HEK293 (cell line): ENCODE data around the gene SLC29A1.
A peak's percentile ranks its signal among the peaks of the same experiment; 100 is the strongest.

ENCODE experiments used
- CTCF ChIA-PET: fragments of 350-600 bp; formaldehyde crosslinking; extraction: SDS; loops from one replicate; lab custom pipeline; 2021; ENCODE audit warnings: antibody characterized with exemption; lab: Yijun Ruan, JAX
- POLR2A ChIA-PET: fragments of 300-600 bp; formaldehyde crosslinking; extraction: SDS; loops from one replicate; lab custom pipeline; 2020; ENCODE audit warnings: antibody characterized with exemption, inconsistent platforms; lab: Yijun Ruan, JAX
- H3K27ac ChIP-seq: fragments of 200-500 bp; sonication (Bioruptor generic); 2 replicates; pipeline ENCODE4 v1.5.1; 2014; ENCODE audit warnings: low read depth, low read length, control low read depth, inconsistent platforms; ENCODE audit errors: extremely low read depth
- H3K36me3 ChIP-seq, 2 experiments: fragments of 200-500 bp in 1 of 2; sonication (Bioruptor generic) in 1 of 2; 1 replicate in 1 of 2; 2 replicates in 1 of 2; pipeline ENCODE4 v1.5.1; 2014 to 2017; ENCODE audit warnings: inconsistent platforms in 2 of 2, low read length in 2 of 2; ENCODE audit not compliant: control insufficient read depth in 2 of 2, insufficient read depth in 1 of 2
- H3K4me1 ChIP-seq: fragments of 200-500 bp; sonication (Bioruptor generic); 2 replicates; pipeline ENCODE4 v1.5.1; 2014; ENCODE audit warnings: mild to moderate bottlenecking, low read length, inconsistent platforms; ENCODE audit not compliant: control insufficient read depth, insufficient read depth
- H3K4me3 ChIP-seq: 2 replicates; pipeline ENCODE4 v1.5.1; 2011; ENCODE audit warnings: low read depth, mild to moderate bottlenecking, control low read depth, low read length, moderate library complexity
- H3K9me3 ChIP-seq: fragments of 200-500 bp; sonication (Bioruptor generic); 2 replicates; pipeline ENCODE4 v1.5.1; 2014; ENCODE audit warnings: low read depth, low read length, inconsistent platforms; ENCODE audit not compliant: control insufficient read depth, insufficient read depth
- HOXA7 ChIP-seq: sonication (generic); formaldehyde crosslinking; IDR thresholded peaks from 2 replicates; pipeline ENCODE4 v1.8.1; 2022; ENCODE audit warnings: missing genetic modification reagents, borderline replicate concordance
- SCRT2 ChIP-seq: fragments of 450-650 bp; formaldehyde crosslinking; IDR thresholded peaks from 2 replicates; pipeline ENCODE4 v1.5.1; 2016; ENCODE audit warnings: missing biosample characterization, missing genetic modification characterization
- SETDB1 ChIP-seq: IDR thresholded peaks from one replicate; pipeline ENCODE4 v1.6.1; 2017; ENCODE audit warnings: mild to moderate bottlenecking, low read length, moderate library complexity, mixed read lengths; ENCODE audit not compliant: insufficient read length
- SP2 ChIP-seq: fragments of 450-650 bp; formaldehyde crosslinking; IDR thresholded peaks from 2 replicates; pipeline ENCODE4 v1.5.1; 2016; ENCODE audit warnings: missing biosample characterization, missing genetic modification characterization
- WT1 ChIP-seq: fragments of 450-650 bp; formaldehyde crosslinking; IDR thresholded peaks from 2 replicates; pipeline ENCODE4 v1.5.1; 2016; ENCODE audit warnings: missing biosample characterization, missing genetic modification characterization
- YY1 ChIP-seq: fragments of 450-650 bp; formaldehyde crosslinking; IDR thresholded peaks from 2 replicates; pipeline ENCODE4 v1.5.1; 2018; ENCODE audit warnings: missing biosample characterization, missing genetic modification characterization
- ZBTB17 ChIP-seq: fragments of 450-650 bp; formaldehyde crosslinking; IDR thresholded peaks from 2 replicates; pipeline ENCODE4 v1.5.1; 2016; ENCODE audit warnings: missing biosample characterization, missing genetic modification characterization
- ZBTB7A ChIP-seq: fragments of 450-650 bp; formaldehyde crosslinking; IDR thresholded peaks from 2 replicates; pipeline ENCODE4 v1.5.1; 2016; ENCODE audit warnings: low read depth, missing biosample characterization, missing genetic modification characterization
- ZBTB8A ChIP-seq: fragments of 450-650 bp; formaldehyde crosslinking; IDR thresholded peaks from 2 replicates; pipeline ENCODE4 v1.5.1; 2016; ENCODE audit warnings: missing biosample characterization, missing genetic modification characterization
- ZEB2 ChIP-seq: fragments of 450-650 bp; formaldehyde crosslinking; IDR thresholded peaks from 2 replicates; pipeline ENCODE4 v1.5.1; 2016; ENCODE audit warnings: missing biosample characterization, missing genetic modification characterization
- ZFP69B ChIP-seq: fragments of 450-650 bp; formaldehyde crosslinking; IDR thresholded peaks from 2 replicates; pipeline ENCODE4 v1.5.1; 2016; ENCODE audit warnings: missing biosample characterization, missing genetic modification characterization
- ZNF114 ChIP-seq: fragments of 450-650 bp; formaldehyde crosslinking; IDR thresholded peaks from 2 replicates; pipeline ENCODE4 v1.5.0; 2017; ENCODE audit warnings: missing biosample characterization, missing genetic modification characterization
- ZNF138 ChIP-seq: fragments of 450-650 bp; formaldehyde crosslinking; IDR thresholded peaks from 2 replicates; pipeline ENCODE4 v1.5.1; 2016; ENCODE audit warnings: missing biosample characterization, missing genetic modification characterization, borderline replicate concordance
- ZNF157 ChIP-seq: fragments of 450-650 bp; formaldehyde crosslinking; IDR thresholded peaks from 2 replicates; pipeline ENCODE4 v1.5.1; 2016; ENCODE audit warnings: missing biosample characterization, missing genetic modification characterization
- ZNF214 ChIP-seq: fragments of 450-650 bp; formaldehyde crosslinking; IDR thresholded peaks from 2 replicates; pipeline ENCODE4 v1.5.1; 2017; ENCODE audit warnings: missing biosample characterization, mild to moderate bottlenecking, missing genetic modification characterization, borderline replicate concordance
- ZNF223 ChIP-seq: fragments of 450-650 bp; formaldehyde crosslinking; IDR thresholded peaks from 2 replicates; pipeline ENCODE4 v1.5.1; 2016; ENCODE audit warnings: missing biosample characterization, missing genetic modification characterization
- ZNF248 ChIP-seq: fragments of 450-650 bp; formaldehyde crosslinking; IDR thresholded peaks from 2 replicates; pipeline ENCODE4 v1.5.1; 2017; ENCODE audit warnings: missing biosample characterization, missing genetic modification characterization
- ZNF311 ChIP-seq: fragments of 450-650 bp; formaldehyde crosslinking; IDR thresholded peaks from 2 replicates; pipeline ENCODE4 v1.5.1; 2017; ENCODE audit warnings: missing biosample characterization, missing genetic modification characterization, borderline replicate concordance
- ZNF391 ChIP-seq: fragments of 450-650 bp; formaldehyde crosslinking; IDR thresholded peaks from 2 replicates; pipeline ENCODE4 v1.5.1; 2016; ENCODE audit warnings: low read depth, missing biosample characterization, missing genetic modification characterization, borderline replicate concordance
- ZNF398 ChIP-seq: fragments of 450-650 bp; formaldehyde crosslinking; IDR thresholded peaks from 2 replicates; pipeline ENCODE4 v1.5.1; 2017; ENCODE audit warnings: missing biosample characterization, missing genetic modification characterization
- ZNF449 ChIP-seq: fragments of 450-650 bp; formaldehyde crosslinking; IDR thresholded peaks from 2 replicates; pipeline ENCODE4 v1.5.1; 2017; ENCODE audit warnings: missing biosample characterization, mild to moderate bottlenecking, missing genetic modification characterization, moderate library complexity
- ZNF514 ChIP-seq: fragments of 450-650 bp; formaldehyde crosslinking; IDR thresholded peaks from 2 replicates; pipeline ENCODE4 v1.5.1; 2016; ENCODE audit warnings: missing biosample characterization, missing genetic modification characterization
- ZNF529 ChIP-seq: fragments of 450-650 bp; formaldehyde crosslinking; IDR thresholded peaks from 2 replicates; pipeline ENCODE4 v1.5.1; 2017; ENCODE audit warnings: missing genetic modification characterization, missing biosample characterization; ENCODE audit not compliant: insufficient replicate concordance
- ZNF548 ChIP-seq: fragments of 450-650 bp; formaldehyde crosslinking; IDR thresholded peaks from 2 replicates; pipeline ENCODE4 v1.5.1; 2016; ENCODE audit warnings: missing biosample characterization, missing genetic modification characterization
- ZNF596 ChIP-seq: fragments of 450-650 bp; IDR thresholded peaks from 2 replicates; pipeline ENCODE4 v1.5.0; 2018; ENCODE audit warnings: missing biosample characterization, mild to moderate bottlenecking, missing genetic modification characterization, moderate library complexity
- ZNF621 ChIP-seq: fragments of 450-650 bp; formaldehyde crosslinking; IDR thresholded peaks from 2 replicates; pipeline ENCODE4 v1.5.1; 2017; ENCODE audit warnings: missing biosample characterization, missing genetic modification characterization
- ZNF623 ChIP-seq: fragments of 450-650 bp; formaldehyde crosslinking; IDR thresholded peaks from 2 replicates; pipeline ENCODE4 v1.5.1; 2016; ENCODE audit warnings: missing biosample characterization, missing genetic modification characterization
- ZNF629 ChIP-seq: fragments of 450-650 bp; formaldehyde crosslinking; IDR thresholded peaks from 2 replicates; pipeline ENCODE4 v1.5.1; 2017; ENCODE audit warnings: missing biosample characterization, missing genetic modification characterization
- ZNF670 ChIP-seq: fragments of 450-650 bp; formaldehyde crosslinking; IDR thresholded peaks from 2 replicates; pipeline ENCODE4 v1.5.1; 2016; ENCODE audit warnings: missing biosample characterization, missing genetic modification characterization, low read depth
- ZNF677 ChIP-seq: fragments of 450-650 bp; IDR thresholded peaks from 2 replicates; pipeline ENCODE4 v1.5.0; 2018; ENCODE audit warnings: missing biosample characterization, mild to moderate bottlenecking, missing genetic modification characterization, moderate library complexity
- ZNF692 ChIP-seq: fragments of 450-650 bp; formaldehyde crosslinking; IDR thresholded peaks from 2 replicates; pipeline ENCODE4 v1.5.1; 2016; ENCODE audit warnings: missing biosample characterization, missing genetic modification characterization
- ZNF701 ChIP-seq: fragments of 450-650 bp; formaldehyde crosslinking; IDR thresholded peaks from 2 replicates; pipeline ENCODE4 v1.5.1; 2016; ENCODE audit warnings: missing biosample characterization, missing genetic modification characterization
- ZNF747 ChIP-seq: fragments of 450-650 bp; formaldehyde crosslinking; IDR thresholded peaks from 2 replicates; pipeline ENCODE4 v1.5.1; 2016; ENCODE audit warnings: missing biosample characterization, missing genetic modification characterization

Gene SLC29A1

GRCh38 chr6:44278315-44278714, 54.9 kb downstream of the SLC29A1 start:
- TF ChIP-seq ZBTB8A (tag by site-specific recombination) (no peak), ZNF529 (tag by site-specific recombination) (no peak), ZBTB17 (no peak), ZNF747 (tag by site-specific recombination) (no peak), ZNF514 (tag by site-specific recombination) (no peak), ZNF701 (tag by site-specific recombination) (no peak), ZNF223 (tag by site-specific recombination) (no peak), ZNF391 (tag by site-specific recombination) (no peak), YY1 (tag by site-specific recombination) (no peak), ZNF677 (tag by site-specific recombination) (no peak), ZNF214 (tag by site-specific recombination) (no peak), ZNF311 (tag by site-specific recombination) (no peak), SETDB1 (no peak), ZNF157 (tag by site-specific recombination) (no peak), ZBTB7A (no peak), ZNF548 (tag by site-specific recombination) (no peak)
- POLR2A ChIA-PET = interaction anchor here (1.6 kb wide), 1 partner anchor 10 kb away, joined by 5 read pairs; no protein-coding TSS in a partner anchor
- Histone ChIP-seq H3K27ac (no peak overlapping the region), H3K36me3 (no peaks in the 10 kb centered on the region), H3K4me3 (no peak overlapping the region), H3K4me1 (no peaks in the 10 kb centered on the region), H3K9me3 (no peaks in the 10 kb centered on the region)
- CTCF ChIA-PET = interaction anchor here (0.6 to 4.7 kb wide), 8 partner anchors 9 to 106 kb away, joined by 3 to 32 read pairs (median 3); partner anchors contain the start of genes AARS2 and TMEM151B

- POLR2A ChIA-PET = interaction anchor here (0.9 to 1.6 kb wide), 3 partner anchors 11 to 32 kb away, joined by 3 to 5 read pairs (median 3); partner anchors contain the start of gene HSP90AB1
- CTCF ChIA-PET = interaction anchor here (0.6 to 4.7 kb wide), 8 partner anchors 10 to 106 kb away, joined by 3 to 32 read pairs (median 3); partner anchors contain the start of genes AARS2 and TMEM151B
- no peaks in the 10 kb centered on the region for H3K4me1 ChIP-seq
- TF ChIP-seq ZNF138 (tag by site-specific recombination) = no peak
- no peak for TF ChIP-seq ZNF596 (tag by site-specific recombination)
- TF ChIP-seq ZNF114 (tag by site-specific recombination) = no peak
- TF ChIP-seq ZFP69B (tag by site-specific recombination) = no peak
- no peak for TF ChIP-seq ZNF670 (tag by site-specific recombination)
- no peak for TF ChIP-seq ZNF621 (tag by site-specific recombination)
- TF ChIP-seq HOXA7 (CRISPR knock-in tag) = no peak
- TF ChIP-seq ZNF398 (tag by site-specific recombination) = peak; percentile 78
- TF ChIP-seq WT1 (tag by site-specific recombination) = no peak
- no peak for TF ChIP-seq ZNF449 (tag by site-specific recombination)
- TF ChIP-seq ZNF692 (tag by site-specific recombination) = no peak
- peak; percentile 50 for TF ChIP-seq SCRT2 (tag by site-specific recombination)
- TF ChIP-seq ZNF629 = peak; percentile 63
- TF ChIP-seq ZNF248 (tag by site-specific recombination) = no peak
- no peak for TF ChIP-seq ZNF623 (tag by site-specific recombination)
- TF ChIP-seq SP2 (tag by site-specific recombination) = no peak
- no peak for TF ChIP-seq ZEB2 (tag by site-specific recombination)
These were observed 55.6 kb downstream of the SLC29A1 start for GRCh38 chr6:44278774-44279697.

More at GRCh38 chr6:44278774-44279697, 55.6 kb downstream of the SLC29A1 start:
- Histone ChIP-seq H3K4me3 (no peak overlapping the region), H3K9me3 (no peaks in the 10 kb centered on the region), H3K27ac (no peak overlapping the region), H3K36me3 (no peaks in the 10 kb centered on the region)
